GM19099 (cell line): ENCODE measurements around the gene DNM1.

Experiments used
- POLR2A ChIP-seq: IDR thresholded peaks from 3 replicates; pipeline ENCODE4 v1.6.1; 2011; ENCODE audit warnings: low read depth; ENCODE audit not compliant: insufficient read length; ENCODE audit errors: extremely low read depth

Gene DNM1

DNA sequence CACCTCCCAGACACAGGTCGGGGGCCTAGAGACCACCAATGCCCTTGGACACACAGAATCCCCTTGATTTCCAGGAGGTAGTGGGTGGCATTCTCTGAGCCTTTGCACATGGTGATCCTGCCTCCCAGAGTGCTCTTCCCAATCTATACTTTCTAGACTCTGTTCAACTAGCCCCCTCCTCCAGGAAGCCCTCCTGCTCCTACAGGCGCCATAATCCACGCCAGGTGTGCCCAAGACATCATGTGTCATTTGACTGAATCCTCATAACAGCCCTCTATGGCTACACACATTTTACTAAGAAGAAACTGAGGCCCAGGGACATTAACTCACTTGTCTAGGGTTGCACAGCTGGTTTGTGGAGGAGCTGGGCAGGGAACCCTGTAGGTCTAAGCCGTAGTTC is 36.0 kb upstream of the DNM1 start:
- no peak for TF ChIP-seq POLR2A

DNA sequence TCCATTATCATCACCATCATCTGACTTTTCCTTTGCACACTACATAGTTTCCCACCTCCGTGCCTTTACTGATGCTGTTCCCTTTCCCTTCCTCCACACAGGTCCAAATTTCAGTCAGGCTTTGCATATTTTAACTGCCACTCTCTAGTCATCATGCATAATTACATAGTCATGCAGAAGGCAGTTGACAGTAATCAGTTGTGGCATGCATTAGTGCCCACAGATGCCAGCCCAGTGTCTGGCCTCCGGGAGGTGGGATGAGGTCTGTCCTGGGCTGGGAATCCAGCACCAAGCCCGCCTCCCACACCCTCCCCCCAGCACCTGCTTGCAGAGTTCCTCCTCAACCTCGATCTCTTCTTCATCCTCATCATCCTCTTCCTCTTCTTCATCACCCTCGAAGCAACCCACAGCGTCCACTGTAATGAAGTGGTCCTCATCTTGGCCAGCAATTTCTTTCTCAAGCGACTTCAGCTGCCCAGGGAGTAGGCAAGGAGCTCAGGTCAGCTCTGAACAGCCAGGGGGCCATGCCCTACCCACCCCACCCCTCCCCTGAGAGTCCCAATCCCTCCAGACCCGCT is 34.4 kb upstream of the DNM1 start:
- TF ChIP-seq POLR2A, result no peak

- no peak for TF ChIP-seq POLR2A
Observed at GRCh38 chr9:128169492-128169891, 33.7 kb upstream of the DNM1 start.

DNA sequence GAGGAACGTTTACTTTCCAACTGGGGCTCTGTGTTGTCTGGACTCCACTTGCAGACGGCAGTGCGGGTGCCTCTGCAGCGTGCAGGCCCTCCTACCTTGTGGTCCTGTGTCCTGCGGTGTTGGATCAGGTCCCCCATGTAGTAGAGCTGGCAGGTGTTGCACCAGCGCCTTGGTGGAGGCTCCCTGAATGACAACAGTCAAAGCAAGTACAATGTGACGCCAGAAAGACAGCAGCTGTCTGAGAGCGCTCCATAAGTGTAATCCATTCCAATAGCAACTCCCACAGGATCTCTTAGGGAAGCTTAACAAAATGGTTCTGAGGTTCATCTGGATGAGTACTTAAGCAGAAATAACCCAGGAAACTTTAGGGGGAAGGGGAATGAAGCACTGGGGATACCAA is 33.3 kb upstream of the DNM1 start:
- no peak for TF ChIP-seq POLR2A

DNA sequence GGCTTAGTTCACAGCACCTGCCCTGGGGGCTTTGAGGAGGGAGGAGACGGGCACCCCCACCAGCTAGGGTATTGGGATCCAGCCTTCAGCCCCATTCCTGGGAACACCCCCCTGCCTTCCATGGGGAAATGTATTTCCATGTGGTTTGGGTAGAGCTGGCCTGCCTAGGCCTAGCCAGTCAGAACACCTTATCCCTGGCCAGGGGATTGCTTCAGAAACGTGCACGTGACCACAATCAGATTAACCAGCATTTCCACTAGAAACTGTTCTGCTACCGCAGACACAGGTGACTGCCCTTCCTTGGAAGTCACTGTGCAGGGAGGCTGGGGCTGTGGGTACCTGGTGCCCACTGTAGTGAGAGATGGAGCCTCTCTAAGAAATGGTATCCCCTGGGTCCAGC is 29.1 kb upstream of the DNM1 start:
- TF ChIP-seq POLR2A, result no peak

DNA sequence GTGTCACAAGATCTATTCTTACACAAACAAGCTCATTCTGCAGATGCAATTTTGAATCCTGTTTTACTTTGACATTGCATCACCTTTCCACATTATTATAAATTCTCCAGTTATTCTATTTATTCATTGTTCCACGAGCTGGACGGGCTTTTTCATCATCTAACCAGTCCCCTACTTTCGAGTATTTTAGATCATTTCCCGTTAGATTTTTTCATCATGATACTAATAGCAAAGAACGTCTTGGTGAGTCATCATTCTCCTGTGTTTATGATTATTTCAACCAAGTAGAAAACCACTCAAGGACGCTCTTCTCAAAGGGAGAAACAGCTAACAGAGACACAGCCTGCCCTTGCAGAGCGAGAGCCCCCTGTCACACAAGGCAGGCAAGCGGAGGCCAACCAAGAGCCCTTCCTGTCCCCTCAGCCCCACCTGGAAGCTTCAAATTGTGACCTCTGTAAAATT is 28.0 kb upstream of the DNM1 start:
- no peak for TF ChIP-seq POLR2A

GRCh38 chr9:128175726-128176125 is 27.5 kb upstream of the DNM1 start:
- no peak for TF ChIP-seq POLR2A

DNA sequence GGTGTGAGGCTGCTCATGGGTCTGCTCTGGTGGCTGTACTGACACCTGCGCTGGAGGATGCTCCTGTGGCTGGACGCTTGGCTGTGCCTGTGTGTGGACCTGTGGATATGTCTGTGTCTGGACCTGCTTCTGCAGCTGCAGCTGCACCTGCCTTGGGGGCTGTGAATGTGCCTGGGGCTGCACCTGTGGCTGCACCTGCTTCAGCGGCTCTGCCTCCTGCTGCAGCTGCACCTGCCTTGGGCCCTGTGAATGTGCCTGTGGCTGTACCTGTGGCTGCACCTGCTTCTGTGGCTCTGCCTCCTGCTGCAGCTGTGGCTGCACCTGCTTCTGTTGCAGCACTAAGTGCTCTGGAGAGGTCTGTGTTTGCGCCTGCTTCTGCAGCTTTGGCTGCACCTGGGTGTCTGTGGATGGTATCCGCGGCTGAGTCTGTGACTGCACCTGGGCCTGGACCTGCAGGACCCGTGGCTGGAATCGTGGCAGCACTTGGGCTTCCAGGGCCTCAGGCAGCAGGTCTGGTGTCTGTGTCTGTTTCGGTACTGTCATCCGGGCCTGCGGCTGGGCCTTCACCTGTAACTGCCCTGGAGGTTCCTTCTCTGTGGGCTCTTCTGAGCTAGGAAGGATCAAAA is 24.3 kb upstream of the DNM1 start:
- TF ChIP-seq POLR2A, result no peak

DNA sequence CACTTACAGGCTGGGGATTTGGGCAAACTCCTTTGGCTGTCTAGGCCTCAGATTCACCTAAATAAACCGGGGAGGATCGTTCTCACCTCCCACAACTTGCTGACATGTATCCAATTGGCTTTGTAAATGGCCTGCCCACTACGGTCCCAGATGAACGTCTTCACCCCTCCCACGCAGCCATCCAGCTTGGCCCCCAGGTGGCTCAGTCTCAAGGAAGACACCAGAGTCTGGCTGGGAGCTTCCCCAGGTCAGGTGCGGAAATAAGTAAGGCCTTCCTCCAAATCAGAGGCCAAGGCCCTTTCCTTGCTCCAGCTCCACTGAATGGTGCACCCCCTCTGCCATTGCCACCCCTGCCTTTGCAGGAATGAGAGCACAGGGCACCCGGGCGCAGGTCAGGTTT is 23.2 kb upstream of the DNM1 start:
- TF ChIP-seq POLR2A, result no peak

DNA sequence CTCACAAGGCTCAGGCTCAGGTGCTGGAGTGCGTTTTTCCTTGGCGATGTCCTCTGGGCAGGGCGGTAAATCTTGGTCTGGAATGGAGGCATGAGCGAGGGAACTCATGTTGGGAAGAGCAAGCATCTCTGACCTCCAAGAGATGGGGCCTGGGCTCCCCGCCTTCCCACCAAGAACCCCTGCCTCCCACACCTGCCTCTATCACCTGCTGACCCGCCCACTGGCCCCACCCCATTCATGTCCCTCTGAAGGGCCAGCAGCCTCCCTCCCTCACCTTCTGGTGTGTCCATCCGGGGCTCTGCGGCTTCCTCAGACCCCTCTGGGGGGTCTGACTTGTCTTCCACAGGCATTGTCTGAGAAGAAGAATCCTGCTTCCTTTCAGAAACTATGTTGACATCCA is 22.7 kb upstream of the DNM1 start:
- no peak for TF ChIP-seq POLR2A

DNA sequence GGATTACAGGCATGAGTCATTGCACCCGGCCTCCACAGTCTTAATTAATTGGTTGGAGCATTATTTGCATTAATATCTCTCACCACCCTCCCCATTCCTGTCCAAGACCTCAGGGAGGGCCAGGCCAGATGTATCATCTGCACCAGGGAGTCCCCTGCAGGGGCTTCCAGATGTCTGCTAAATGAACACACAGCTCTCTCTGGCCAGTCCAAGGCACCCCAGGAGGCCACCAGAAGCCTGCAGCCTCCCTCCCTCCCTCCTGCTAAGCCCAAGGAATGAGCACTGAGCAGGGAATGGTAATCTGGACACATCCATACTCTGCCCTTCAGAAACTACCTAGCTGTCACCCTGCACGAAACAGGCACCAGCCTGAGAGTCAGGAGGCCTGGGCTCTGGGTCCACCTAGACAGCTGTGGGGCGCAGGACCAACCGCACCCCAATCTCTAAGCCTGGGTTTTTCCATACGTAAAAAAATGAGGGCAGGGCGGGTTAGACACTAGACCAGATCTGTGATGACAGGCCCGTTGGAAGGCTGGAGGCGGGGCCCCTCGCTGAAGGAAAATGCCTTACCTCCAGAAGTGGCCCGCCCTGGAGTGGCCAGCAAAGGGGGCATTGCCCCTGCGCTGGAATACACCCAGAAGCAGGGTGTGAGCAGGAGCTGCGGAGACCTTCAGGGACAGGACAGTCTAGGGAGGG is 20.1 kb upstream of the DNM1 start:
- TF ChIP-seq POLR2A, result no peak

GRCh38 chr9:128185979-128186965 is 16.9 kb upstream of the DNM1 start:
- TF ChIP-seq POLR2A, result no peak

- TF ChIP-seq POLR2A, result no peak
Observed at GRCh38 chr9:128187361-128187760, 15.8 kb upstream of the DNM1 start.

DNA sequence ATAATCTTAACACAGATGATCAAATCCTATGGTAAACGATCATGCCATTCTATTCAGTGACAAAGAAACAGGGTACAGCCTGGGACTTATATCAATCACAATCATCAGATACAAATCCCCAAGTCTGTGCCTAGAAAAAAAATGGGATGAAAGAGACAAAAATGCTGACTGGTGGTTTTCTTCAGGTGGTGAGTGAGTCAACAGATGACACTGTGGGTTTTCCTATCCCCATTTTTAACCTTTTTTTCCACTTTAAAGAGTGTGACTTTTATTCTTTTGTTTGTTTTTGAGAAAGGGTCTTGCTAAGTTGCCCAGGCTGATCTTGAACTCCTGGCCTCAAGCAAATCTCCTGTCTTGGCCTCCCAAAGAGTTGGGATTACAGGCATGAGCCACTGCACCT is 15.0 kb upstream of the DNM1 start:
- no peak for TF ChIP-seq POLR2A

- TF ChIP-seq POLR2A, result no peak
Observed at GRCh38 chr9:128190013-128190412, 13.2 kb upstream of the DNM1 start.
